Peyer's patch (tissue), 4 donors: ENCODE data around the gene ATF2.

Experiments used
- POLR2A ChIP-seq, 2 donors: fragments of 450-650 bp; IDR thresholded peaks; one replicate each; pipeline ENCODE4 v1.5.1; 2017; ENCODE audit warnings: antibody characterized with exemption in 2 of 2, mild to moderate bottlenecking in 2 of 2, moderate library complexity in 2 of 2
- TF ChIP-seq, protein P1 (sequence below), 6 experiments: fragments of 450-650 bp in 4 of 6; fragments of 200-600 bp in 2 of 6; sonication (generic) in 1 of 6; IDR thresholded peaks; one replicate each; pipeline ENCODE4 v1.5.1; 2017 to 2019; ENCODE audit warnings: antibody characterized with exemption in 6 of 6, mild to moderate bottlenecking in 3 of 6, moderate library complexity in 1 of 6

DNA sequence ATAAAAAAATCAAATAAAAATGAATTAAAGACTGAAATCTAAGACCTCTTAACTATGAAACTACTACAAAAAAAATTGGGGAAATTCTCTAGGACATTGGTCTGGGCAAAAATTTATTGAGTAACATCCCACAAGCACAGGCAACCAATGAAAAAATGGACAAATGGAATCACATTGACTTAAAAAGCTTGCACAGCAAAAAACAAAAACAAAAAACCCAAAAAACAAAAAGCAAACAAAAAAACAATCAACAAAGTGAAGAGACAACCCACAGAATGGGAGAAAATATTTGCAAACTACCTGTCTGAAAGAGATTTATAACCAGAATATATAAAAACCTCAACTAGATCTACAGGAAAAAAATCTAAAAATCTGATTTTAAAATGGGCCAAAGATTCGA lies 99.5 kb downstream of the ATF2 start:
- TF ChIP-seq, protein P1, sequence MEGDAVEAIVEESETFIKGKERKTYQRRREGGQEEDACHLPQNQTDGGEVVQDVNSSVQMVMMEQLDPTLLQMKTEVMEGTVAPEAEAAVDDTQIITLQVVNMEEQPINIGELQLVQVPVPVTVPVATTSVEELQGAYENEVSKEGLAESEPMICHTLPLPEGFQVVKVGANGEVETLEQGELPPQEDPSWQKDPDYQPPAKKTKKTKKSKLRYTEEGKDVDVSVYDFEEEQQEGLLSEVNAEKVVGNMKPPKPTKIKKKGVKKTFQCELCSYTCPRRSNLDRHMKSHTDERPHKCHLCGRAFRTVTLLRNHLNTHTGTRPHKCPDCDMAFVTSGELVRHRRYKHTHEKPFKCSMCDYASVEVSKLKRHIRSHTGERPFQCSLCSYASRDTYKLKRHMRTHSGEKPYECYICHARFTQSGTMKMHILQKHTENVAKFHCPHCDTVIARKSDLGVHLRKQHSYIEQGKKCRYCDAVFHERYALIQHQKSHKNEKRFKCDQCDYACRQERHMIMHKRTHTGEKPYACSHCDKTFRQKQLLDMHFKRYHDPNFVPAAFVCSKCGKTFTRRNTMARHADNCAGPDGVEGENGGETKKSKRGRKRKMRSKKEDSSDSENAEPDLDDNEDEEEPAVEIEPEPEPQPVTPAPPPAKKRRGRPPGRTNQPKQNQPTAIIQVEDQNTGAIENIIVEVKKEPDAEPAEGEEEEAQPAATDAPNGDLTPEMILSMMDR (IDR thresholded peaks at IDR 0.05): no peak
- TF ChIP-seq POLR2A (IDR thresholded peaks at IDR 0.05): no peak
